IPS DF 4.7 (cell line): ENCODE data around the gene GPAT2.
"Not testable (repeated sequence)": the region's sequence is repeated elsewhere in the genome, so short reads cannot be mapped to it uniquely, and the experiment has no call there.

Source experiments
- DNase-seq: peaks from one replicate; pipeline ENCODE4 v3.0.0-alpha.2; 2013; ENCODE audit warnings: low spot score; ENCODE audit errors: extremely low read depth

Gene GPAT2

GRCh38 chr2:96034792-96035191, at the start of gene GPAT2:
GPAT2 (minus strand) TSS chr2:96034916; CDS start chr2:96032359, 2,557 bp downstream.
- DNase-seq = not testable (repeated sequence)

DNA sequence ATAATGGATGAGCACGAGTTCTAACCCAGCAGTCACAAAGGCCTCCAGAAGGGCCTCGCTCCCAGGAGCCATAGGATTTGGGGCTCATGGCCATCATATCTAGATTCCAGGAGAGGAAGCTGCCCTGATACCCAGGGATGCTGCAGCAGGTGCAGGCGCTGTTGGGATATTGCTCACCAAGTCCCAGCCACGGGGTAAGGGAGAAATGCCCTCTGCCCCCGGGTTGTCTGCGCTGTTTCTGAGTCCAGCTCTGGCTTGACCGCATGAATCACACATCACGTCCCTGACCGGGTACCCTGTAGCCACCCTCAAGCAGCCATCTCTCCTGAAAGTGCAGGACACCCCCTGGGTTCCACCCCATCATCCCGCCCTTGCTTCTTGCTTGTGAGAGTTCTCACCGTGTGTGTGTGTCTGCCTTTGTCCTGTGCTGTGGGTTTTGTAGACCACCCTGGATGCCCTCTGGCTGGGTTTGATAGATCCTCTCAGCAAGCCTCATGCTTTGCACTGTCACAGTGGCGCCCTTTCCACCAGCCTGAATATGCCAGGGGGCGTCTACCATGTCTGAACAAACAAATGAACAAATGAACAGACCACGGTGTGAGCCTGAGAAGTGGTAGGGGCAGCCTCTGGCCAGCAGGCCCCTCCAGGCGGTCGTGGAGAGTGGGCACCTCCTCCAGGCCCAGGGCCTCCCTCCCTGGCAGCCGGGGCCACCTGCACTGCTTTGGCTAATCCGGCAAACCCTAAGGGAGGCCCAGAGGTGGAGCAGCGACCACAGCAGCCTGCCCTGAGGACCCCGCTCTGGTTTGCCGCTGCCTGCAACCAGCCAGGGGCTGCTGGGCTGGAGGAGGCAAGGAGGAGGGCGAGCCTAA, 49.5 kb upstream of the GPAT2 start:
- no peak for DNase-seq

DNA sequence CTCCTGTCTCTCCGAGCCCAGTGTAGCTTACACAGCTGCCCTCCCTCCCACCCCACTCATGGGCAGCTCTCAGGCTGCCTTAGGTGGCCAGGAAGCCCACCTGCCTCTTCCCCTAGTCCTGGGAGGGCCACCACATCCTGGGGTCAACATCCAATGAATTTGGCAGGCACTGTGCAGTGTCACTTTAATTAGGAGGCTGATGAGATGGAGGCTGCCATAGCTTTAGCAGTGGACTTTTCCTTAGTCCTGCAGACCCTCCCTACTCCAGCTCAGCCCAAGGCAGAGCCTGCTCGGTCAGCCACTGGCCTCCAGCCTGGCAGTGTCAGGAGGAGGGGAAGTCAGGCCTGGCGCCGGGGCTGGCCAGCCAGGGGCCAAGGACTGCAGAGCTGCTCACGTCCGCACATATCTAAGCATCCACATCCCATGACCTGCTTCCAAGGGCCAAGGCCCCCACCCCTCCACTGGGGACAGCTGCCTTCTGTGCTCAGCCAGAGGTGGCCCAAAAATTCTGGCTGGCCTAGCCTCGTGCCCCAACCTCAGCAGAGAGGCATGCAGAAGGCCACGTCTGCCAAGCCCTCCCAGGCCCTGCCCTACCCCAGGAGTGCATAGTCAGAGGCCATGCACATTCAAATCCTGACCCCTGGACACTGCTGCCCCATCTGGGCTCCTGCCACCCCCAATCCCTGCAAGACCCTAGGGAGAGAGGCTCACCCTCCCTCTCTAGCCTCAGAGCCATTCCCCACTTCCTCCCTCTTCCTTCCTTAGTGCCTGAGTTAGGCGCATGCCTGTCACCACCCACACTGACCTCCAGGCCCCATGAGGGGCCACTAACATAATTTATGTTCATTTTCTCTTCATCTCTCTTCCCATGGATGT, 48.6 kb upstream of the GPAT2 start:
- no peak for DNase-seq

DNA sequence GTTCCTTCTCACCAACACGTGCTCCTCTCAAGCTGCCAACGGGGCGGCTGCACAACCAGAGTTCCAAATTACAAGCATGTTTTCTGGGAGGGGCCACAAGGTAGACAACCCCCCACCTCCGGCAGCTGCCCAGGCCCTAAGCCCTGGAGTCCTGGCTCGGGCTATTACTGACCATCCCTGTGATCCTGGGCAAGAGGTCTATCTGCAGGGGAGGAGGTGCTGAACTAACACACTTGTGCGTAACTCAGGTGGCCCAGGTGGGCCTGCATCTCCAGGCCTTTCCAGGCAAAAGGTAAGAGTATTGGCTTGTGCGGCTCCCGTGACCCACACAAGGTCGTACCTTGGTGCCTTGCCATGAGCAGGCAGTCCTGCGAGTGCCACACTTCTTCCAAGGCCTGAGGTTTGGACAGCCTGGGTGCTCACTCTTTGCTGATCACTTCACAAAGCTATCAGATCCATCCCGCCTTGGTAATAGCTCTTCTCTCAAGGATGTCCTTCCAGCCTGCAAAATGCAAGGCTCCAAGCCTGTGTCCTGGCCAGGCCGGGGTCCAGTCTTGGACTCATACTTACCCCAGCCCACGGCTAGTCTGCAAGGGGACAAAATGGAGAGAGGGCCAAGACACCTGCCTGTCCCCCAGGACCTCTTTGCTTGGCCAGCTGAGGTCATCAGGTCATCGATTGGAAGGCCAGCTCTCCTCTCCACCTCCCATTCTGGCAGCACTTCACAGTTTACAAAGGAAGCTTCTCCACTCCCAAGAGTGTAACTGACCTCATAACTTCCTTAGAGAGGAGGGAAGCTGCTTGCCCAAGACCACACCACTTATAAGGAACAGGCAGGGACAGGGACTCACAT, 47.7 kb upstream of the GPAT2 start:
- no peak for DNase-seq

- DNase-seq = no peak
These were observed 46.3 kb upstream of the GPAT2 start for GRCh38 chr2:96081042-96081441.

GRCh38 chr2:96075199-96075771, 40.6 kb upstream of the GPAT2 start:
- DNase-seq = no peak

DNA sequence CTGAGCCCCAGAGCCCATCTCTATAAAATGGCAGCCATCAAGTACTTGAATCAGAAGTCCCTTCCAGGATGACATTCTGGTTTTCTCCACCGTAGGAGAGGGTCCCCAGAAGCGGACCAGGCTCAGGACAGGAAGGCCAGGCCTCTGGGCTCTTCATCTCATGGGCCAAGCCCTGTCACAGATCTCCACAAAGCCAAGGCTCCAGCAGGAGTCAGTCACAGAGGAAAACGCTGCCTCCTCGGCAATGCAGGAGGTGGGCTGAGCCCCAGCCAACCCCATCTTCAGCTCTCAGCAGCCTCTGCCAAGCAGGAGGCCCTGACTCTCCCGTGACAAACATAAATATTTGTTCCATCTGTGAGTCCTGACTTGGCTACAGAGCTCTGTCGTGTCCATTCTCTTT, 39.4 kb upstream of the GPAT2 start:
- no peak for DNase-seq

- DNase-seq = no peak
These were observed 38.6 kb upstream of the GPAT2 start for GRCh38 chr2:96073170-96073775.

- no peak for DNase-seq
These were observed 38.0 kb upstream of the GPAT2 start for GRCh38 chr2:96072746-96073145.

DNA sequence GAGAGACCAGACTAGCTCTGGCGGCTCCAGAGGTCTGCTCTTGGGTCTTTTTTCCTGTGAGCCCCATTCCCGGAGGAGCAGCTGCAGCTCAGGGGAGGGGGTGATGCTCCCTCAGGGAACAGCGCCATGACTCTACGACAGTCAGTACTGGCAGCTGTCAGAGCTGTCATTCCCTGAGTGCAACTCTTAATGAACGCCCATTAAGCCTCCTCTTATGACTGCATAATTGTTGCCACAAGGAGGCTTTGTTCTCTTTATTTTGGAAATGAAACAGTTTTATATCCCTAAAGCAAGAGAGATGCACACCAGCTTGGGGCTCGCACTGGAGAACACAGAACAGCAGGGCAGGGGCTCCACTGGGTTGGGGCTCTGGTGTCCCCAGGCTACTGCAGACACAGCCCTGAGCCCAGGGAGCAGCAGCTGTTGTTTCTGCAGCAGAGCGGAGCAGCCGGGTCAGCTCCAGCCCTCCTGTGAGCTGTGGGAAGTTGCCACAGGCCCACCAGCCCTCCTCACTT, 37.3 kb upstream of the GPAT2 start:
- not testable (repeated sequence) for DNase-seq

DNA sequence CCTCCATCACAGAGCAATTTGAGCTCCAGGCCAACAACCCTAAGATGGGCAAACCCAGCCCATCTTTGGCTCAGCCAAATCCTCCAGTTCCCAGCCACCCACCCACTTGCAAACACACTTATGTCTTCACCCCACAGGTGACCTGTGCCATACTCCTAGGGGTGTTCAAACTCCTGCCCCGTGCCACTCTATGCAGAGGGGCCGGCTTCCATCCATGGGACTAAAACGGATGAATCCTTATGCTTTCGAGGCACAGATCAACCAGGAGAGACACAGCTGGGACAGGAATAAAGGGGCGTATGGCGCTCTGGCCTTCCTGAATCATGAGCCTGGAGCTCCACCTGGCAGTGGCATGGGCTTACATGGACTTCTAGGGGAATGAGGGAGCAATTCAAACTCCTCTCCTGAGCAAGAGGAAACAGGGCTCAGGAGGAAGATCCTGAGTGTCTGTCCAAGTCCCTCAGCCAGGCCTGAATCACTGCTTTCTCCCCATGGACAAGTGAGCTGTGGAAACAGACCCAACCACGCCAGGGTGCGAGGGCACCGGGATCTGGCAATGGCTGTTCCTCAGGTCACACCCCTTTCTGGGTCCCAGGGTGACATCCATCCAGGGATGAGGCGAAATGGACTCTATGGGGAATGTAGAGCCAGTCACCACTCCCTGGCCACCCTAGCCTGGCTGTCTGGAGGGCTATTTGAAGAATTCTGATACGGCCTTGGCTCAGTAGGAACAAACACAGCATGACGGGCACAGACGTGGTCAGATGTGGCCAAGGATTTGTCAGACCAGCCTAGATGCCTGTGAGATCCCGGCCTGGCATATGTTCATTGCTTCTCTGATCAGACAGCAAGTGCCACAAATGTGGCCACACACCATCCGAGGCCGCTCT, 36.6 kb upstream of the GPAT2 start:
- not testable (repeated sequence) for DNase-seq

- not testable (repeated sequence) for DNase-seq
These were observed 35.6 kb upstream of the GPAT2 start for GRCh38 chr2:96070351-96070750.

DNA sequence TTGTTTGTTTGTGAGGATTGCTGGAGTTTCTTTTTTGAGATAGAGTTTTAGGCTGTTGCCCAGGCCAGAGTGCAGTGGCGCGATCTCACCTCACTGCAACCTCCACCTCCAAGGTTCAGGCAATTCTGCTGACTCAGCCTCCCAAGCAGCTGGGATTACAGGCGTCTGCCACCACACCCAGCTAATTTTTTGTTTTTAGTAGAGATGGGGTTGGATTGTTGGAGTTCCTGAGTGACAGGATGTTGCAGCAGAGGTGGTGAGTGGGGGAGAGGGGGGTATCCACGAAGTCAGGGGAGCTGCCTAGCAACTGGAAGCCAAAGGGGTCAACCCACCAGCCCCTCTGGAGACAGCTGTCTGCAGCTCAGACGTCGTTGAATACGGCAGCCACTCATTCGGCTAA, 35.2 kb upstream of the GPAT2 start:
- not testable (repeated sequence) for DNase-seq

GRCh38 chr2:96067902-96068581, 33.3 kb upstream of the GPAT2 start:
- not testable (repeated sequence) for DNase-seq

DNA sequence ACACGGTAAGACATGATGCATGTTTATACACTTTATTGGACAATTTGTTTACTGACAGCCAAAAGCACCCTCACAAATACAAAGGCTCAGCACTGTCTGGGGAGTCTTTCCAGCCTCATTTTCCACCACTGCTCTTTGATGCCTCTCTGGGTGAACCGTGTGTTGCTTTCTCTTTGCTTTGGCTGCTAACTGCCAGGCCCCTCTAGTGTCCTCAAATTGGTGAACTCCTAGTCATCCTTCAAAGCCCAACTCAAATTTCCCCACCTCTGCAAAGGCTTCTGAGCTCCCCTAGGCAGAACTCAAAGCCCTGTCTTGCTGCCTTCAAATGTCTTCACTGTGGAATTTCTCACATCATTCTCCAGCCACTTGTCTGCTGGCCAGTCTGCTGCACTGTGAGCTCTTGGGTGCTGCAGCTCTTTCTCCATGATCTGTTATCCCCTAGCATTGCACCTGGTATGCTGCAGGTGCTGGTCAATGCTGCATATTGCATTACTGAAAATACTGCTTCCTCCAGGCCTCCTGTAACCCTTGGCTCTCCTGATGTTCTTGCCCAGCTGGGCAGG, 32.5 kb upstream of the GPAT2 start:
- not testable (repeated sequence) for DNase-seq

DNA sequence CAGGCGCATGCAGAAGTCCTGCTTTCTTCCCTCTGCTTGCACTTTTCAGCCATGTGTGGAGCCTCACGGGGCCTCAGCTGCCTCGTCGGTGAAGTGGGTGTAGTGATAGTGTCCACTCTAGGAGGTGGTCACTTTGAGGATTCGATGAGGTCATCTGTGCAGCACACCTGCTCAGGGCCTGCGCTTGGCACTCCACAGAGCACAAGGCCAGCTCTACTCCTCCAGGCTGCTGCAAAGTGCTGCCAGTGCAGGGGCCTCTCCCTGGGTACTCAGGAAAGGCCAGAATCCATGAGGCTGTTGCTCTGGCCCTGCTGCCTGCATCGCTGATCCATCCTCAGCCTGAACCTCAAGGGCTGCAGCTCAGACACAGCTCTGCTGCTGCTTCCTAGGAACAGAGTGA, 31.8 kb upstream of the GPAT2 start:
- DNase-seq = not testable (repeated sequence)

- DNase-seq = not testable (repeated sequence)
These were observed 31.2 kb upstream of the GPAT2 start for GRCh38 chr2:96065954-96066353.

DNA sequence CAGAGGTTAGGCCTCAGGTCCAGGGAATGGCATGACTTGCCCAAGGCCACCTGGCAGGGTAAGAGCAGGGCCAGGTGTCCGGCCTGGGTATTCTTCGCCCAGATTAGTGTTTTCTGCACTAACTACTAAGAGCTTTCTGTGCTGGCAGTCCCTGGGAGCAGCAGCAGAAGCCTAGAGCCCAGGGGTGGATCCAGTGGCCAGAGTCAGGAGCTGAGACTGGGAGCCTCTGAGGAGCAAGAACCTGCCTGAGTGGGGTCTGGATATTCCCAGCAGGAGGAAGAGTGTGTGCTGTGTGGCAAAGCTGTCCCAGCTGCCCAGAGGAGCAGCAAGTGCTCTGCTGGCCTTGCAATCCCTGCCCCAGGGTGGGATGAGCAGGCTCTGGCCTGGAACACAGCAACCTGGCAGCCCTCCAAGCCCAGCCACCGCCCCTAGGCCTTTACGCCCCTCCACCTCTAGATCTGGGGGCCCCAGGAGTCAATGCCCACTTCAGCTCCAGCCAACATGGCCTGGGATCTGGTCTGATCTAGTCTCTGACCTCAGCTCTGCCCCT, 30.7 kb upstream of the GPAT2 start:
- no peak for DNase-seq
